ENCODE results near the gene ADAMTSL1.

ADAMTSL1 gene

GRCh38 chr9:18707061-18707461 is 233.1 kb downstream of the ADAMTSL1 start:
- no peak for DNase-seq

DNA sequence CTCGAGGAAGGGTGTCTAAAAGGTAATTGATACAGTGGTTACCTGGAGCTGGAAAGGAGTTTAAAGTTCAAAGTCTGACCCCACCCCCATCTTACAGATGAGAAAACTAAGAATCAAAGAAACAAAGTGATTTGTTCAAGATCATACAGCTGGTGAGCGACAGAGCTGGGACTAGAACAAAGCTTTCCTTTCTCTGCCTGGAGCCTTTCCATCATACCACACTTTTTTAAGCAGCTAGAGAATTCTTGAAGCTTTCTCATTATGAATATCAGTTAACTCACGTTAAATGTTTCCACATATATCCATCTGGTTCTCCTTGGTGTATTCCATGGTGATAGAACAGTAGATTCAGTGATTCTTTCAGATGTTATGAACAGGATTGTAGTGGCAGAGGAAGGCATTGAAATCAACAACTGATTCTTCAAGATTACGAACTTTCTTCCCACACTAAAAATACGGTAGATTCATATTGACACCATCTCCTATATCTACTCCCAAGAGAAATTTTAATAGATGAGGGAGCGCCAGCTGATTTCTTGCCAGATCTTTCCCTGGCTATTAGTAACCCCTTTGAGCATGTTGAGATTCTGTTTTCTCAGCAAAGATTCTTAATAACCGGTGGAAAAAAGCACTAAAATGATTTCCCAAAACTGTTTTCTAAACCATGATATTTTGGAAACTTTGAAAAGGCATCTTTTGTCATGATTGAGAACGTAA is 233.7 kb downstream of the ADAMTSL1 start:
- no peak for DNase-seq

DNA sequence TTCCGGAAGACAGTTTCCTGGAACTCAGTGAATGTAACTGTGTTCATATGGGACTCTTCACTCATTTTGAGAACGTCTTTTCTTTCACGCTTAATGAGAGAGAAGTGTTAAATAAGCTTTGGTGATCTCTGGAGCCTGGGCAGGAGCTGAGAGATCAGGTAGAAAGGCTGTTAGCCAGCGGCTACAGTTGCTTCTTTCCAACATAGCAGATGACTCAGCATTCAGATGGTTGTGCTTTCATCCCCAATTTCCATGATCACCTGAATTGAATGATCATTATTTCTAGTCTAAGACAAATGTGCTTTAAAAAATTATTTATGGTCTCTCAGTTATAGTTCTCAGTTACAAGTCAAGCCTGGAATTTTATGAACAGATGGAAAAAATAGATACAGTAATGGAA is 234.5 kb downstream of the ADAMTSL1 start:
- DNase-seq: no peak

- DNase-seq: no peak
Measured at GRCh38 chr9:18710065-18710464, 236.1 kb downstream of the ADAMTSL1 start.

DNA sequence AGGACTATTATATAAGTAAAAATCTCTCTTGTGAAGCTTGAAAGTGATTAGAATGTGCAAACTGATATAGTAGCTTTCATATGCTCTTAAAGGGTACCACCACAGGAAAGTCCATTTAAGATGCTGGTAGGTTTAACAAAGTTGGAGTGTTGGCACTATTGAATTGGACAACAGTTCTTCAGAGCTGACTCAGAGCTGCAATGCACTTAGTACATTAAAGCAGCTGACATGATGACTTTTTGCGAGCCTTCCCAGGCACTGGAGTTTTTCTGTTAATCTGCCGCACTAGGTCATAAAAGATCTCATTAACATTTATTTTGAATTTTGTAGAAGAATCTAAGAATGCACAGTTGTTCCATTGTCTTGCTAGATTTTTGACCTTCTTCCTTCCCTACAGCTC is 243.8 kb downstream of the ADAMTSL1 start:
- no peak for DNase-seq

DNA sequence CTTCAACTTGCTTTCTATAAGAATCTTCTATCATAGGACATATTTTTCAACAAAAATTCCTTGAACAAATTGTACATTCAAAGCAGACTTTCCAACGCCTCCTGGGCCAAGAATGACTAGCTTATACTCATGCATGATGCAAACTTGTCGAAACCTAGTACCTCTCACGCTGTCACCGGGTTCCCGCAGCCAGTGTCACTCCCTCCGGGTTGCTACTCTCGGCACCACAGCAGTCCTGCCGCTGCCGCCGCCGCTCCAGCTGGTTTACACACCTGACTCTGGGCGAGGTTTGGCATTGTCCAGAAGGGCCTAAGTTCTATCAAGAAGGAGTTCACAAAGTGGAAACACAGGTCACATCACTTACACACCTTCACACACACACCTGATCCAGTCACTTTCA is 244.4 kb downstream of the ADAMTSL1 start:
- DNase-seq: no peak

DNA sequence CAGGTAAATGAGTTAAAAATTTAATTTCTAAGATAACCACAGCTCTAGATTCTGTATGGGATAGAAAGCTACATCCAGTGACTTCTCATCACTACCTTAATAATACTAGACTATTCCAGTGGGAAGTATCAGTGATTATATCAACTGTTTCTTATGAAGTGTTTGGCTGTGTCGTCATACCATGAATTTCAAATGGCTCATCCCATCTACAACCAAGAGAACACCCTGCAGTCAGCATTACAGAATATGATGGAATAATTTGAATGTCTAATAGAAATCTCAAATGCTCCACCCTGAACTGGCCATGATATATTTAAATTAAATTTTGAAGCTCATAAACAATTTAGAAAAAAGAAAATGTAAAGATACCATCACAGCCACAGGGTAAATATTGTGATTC is 245.0 kb downstream of the ADAMTSL1 start:
- no peak for DNase-seq

DNA sequence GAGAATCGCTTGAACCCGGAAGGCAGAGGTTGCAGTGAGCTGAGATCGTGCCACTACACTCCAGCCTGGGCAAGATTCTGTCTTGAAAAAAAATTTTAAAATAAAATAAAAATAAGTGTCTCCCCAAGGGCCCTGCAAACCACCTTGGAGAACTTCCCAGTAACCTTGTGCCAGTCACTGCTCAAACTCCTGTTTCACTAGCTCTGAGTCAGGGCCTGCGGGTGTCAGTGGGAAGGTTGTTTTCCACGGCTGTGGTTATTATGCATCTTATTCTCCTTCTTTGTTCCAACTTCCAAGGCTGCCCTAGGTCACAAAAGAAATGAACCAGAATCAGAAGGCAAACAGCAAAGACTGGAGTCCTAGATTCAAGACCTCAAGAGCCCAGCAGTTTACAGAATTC is 246.7 kb downstream of the ADAMTSL1 start:
- DNase-seq: no peak

DNA sequence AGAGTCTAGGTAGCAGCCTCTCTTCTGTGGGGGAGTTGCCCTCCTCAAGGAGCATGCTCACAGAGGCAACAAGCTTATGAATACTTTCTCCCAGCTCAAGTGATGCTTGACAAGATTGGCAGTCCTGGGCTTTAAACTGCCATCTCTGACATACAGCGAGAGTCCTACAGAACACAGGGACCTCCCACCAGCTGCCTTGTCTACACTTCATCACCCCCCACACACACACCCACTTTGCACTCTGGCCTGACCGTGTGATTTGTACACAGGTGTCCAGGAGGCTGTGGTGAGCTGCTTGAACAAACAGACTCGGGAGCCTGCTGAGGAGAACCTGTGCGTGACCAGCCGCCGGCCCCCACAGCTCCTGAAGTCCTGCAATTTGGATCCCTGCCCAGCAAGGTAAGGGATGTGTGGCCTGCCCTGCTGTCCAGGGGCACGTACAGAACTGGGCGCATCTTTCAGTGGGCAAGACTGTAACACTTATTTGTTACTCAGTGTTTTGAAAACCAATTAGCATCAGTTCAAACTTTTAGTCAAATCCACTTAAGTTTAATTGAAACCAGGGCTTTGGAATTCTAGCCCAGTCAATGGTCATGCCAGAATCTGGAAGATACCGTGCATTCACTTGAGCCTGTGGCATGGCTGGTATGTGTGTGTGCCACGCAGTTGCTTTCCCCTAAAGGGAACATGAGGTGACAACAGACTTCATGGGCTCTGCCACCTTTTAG is 247.5 kb downstream of the ADAMTSL1 start:
- no peak for DNase-seq

GRCh38 chr9:18721995-18722310 is 248.0 kb downstream of the ADAMTSL1 start:
- no peak for DNase-seq

DNA sequence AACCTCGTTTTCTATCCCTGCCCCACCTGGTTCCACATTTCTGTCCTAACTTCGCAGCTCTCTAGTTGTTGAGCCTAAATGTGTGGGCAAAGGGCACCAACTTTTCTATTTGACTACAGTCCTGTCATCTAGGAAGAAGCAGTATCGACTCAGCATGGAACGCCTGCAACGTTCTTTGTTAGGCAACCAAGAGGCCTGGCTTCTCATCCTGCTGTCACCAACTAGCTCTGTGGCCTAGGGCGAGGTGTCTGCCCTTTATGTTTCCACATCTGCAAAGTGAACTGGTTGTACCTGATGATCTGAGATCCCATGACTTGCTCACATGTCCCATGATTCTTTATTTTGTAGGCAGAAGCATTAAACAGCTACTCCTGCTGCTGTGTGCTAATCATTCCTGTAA is 248.9 kb downstream of the ADAMTSL1 start:
- no peak for DNase-seq

- no peak for DNase-seq
Measured at GRCh38 chr9:18723366-18723765, 249.4 kb downstream of the ADAMTSL1 start.

DNA sequence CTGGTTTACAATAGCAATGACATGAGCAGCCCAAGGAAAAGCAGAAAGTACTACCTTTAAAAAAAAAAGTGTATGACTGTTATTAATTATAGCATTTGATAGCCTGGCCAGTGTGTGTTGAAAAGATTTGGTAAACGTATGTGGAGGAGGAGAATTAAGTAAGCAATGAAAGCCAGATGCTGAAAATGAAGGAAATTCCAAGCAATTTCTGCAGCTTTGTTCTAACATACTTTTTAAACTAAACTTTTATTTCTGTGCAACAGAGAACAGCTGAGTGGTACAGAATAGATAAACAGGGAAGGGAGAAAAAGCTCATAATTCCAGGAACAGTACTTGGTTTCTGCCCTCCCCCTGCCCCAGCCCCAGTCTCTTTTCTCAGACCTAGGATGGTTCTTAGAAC is 252.6 kb downstream of the ADAMTSL1 start:
- DNase-seq: no peak

DNA sequence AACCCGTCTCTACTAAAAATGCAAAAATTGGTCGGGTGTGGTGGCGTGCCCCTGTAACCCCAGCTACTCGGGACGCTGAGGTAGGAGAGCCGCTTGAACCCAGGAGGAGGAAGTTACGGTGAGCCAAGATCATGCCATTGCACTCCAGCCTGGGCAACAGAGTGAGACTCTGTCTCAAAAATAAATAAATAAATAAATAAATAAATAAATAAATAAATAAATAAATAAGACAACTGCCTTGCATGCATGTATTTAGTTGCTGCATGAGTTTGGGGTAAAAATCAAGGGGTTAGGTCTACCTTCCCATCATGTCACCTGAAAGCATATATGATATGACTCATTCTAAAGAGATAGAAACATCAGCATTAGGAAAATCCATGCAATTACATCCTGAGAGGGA is 254.0 kb downstream of the ADAMTSL1 start:
- no peak for DNase-seq

DNA sequence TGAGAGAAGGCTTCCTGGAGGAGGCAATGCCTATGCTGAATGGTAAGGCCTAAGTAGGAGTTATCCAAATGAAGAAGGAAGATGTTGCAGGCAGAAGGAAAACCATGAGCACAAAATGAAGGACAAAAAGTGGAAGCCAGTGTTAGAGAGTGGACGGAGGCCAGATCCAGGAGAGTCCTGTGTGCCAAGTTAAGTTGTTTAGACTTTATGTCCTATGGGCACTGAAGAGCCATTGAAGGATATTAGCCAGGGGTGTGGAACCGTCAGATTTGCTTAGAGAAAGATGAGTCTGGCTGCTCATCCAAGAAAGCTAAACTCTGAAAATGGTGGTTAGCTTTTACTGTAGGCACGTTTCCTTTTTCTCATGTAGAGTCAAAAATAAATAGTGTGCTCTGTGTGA is 254.7 kb downstream of the ADAMTSL1 start:
- no peak for DNase-seq

GRCh38 chr9:18730241-18730640 is 256.3 kb downstream of the ADAMTSL1 start:
- no peak for DNase-seq

DNA sequence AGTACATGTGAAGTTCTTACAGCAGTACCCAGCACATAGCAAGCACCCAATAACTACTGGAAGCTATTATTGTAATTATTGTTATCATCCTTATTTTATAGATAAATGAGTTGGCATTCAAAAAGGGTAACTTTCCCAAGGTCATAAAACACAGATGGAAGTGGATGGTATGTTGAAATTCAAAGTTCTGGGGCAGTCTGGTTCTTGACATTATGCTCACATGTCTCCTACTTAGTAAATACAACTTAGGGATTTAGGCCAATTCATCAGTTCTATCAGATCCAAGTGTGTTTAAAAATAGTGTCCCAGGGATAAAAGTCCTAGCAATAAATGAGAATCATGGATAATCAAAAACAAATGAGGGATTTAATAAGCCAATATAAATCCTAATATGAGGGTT is 265.2 kb downstream of the ADAMTSL1 start:
- DNase-seq: no peak

DNA sequence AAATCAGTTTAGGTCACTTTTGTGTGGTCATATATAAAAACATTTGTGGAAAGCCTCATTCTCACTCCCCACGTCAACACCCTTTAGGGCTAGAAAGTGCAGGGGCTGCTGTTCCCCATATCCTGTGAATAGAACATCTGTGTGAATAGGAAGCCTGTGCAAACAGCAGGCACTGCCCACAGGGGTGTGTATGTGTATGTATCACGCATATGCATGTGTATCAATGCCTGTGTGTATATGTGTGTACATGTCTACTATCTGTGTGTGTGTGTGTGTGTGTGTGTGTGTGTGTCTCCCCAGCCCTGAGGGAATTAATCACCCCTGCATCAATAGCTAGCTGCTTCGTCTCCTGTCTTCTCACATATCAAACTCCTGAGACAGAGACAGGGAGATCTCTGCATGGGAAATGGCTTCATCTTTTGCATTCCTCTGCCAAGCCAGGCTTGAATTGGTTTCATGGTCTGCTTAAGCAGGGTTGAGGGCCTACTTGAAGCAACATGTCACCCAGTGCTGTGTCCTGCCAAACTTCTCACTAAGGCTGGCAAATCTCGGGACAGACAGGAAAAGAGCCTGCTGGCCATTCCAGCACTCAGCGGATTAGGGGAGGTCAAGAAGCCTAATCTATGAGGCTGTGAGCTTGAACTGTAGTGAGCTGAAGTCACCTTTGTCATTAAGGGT is 265.8 kb downstream of the ADAMTSL1 start:
- no peak for DNase-seq

DNA sequence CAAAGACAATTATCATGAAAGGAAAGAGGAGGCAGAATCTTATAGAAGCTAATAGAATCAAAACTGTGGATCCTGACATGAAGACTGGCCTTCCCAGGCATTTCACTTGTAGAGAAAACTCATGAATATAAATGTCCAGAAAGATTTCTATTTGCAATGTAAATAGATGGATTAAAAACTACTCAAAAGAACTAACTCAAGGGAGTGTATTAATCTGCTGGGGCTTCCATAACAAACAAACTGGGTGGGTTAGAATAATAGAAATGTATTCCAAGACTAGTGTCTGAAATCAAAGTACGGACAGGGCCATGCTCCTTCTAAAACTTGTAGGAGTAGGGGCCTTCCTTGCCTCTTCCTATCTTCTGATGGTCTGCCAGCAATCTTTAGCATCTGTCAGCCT is 267.4 kb downstream of the ADAMTSL1 start:
- no peak for DNase-seq

- DNase-seq: no peak
Measured at GRCh38 chr9:18741945-18742344, 268.0 kb downstream of the ADAMTSL1 start.

DNA sequence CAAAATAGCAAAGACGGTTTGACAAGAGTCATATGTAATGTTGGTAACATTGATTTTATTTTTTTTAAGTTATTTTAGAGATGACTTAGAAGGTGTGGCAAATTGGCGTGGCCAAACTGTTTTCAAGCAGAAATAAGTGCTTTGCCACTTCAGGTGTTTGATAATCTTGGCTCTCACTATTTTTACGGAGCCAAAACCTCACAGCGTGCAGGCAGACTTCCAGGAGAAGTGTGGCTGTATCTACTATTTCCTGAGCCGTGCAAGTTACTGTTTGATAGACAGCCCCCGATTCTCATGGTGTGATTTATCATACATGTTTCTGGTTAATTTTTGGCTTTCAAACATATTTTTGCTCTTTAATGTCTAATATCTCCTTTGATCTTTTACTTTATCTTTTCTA is 269.5 kb downstream of the ADAMTSL1 start:
- DNase-seq: no peak

DNA sequence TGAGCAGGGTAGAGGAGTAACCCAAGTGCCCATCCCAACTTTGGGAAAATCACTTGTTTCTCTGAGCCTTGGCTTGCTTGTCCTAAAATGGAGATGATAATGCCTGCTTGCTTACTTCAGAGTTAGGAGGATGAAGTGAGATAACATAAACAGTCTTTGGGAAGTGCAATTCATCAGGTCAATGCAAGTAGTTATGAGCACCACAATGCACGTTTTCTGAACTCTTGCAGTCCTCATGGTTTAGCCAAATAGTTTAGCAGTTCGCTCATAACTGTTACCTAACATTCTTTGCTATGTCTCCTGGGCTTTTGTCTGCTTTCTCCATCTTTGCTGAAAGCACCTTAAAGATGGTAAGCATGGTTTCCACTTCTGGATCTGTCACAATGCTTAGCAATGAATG is 270.0 kb downstream of the ADAMTSL1 start:
- DNase-seq: no peak

DNA sequence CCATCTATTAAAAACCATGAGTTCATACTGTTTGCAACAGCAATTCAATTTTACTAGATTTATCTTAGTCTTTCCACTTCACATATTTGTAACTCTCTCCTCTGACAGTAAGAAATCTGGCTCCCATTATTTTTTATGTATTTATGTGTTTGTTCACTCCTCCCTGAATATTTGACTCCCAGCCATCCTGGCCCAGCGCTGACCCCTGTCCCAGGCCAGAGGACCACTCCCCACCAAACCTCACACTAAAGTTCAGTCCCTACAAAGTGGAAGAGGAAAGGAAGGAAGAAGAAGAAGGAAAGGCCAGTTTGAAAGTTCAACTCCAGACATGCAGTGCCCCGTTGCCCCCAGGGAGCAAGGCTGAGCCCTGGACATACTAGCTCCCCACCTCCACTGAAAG is 271.8 kb downstream of the ADAMTSL1 start:
- DNase-seq: no peak

- DNase-seq: no peak
Measured at GRCh38 chr9:18746631-18747030, 272.7 kb downstream of the ADAMTSL1 start.
